ENCODE data around the gene OR10C1.

The OR10C1 gene

DNA sequence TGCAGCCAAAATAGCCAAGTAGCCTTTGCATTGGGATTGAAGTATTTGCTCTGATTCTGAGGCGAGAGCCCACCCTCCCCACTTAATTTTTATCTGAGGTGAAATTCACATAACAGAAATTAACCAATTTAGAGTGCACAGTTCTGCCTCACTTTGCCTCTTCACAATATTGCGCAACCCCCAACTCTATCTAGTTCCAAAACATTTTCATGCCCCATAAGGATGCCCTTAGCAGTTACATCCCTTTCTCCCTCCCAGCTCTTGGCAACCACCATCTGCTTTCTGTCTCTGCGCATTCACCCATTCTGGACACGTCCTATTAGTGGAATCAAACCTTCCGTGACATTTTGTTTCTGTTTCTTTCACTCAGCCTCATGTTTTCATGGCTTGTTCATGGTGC lies 39.6 kb downstream of the OR10C1 start:
- DNase-seq (ENCODE audit: low spot score) = no peak

DNA sequence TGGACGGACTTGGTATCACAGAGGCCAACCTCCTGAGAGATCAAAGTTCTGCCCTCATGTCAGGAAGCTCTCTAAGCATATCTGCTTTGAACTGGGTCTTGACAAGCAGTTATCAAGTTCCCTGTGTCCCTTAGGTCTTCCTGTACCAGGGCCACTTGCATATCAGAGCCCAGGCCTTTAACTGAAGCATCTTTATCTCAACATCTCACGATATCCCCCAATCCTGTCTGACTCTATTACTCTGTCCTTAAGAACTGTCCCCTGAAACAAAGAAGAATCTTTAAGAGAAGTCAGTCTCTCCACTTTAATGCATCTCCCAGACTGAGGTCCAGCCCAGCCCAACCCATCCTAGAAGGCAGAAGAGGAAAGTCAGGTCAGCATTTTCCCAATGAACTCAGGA lies 40.5 kb downstream of the OR10C1 start:
- no peak for DNase-seq (ENCODE audit: low spot score)

DNA sequence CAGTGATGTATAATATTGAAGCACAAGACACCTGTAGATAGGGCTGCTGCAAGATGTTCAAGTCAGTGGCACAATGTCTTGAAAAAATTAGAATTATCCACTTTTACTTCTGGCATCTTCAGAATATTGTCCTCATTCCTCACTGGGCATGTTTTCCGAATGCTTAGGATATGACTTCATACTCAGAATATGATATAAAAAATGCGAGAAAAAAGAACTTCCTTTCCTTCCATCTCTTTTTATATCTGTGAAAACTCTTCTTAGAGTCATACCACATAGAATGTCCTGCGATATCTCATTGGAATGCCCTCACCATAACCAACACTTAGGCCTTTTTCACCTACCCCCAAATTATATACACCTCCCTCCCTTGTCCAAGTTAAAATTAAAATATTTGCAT lies 44.1 kb downstream of the OR10C1 start:
- DNase-seq (ENCODE audit: low spot score) = no peak

DNA sequence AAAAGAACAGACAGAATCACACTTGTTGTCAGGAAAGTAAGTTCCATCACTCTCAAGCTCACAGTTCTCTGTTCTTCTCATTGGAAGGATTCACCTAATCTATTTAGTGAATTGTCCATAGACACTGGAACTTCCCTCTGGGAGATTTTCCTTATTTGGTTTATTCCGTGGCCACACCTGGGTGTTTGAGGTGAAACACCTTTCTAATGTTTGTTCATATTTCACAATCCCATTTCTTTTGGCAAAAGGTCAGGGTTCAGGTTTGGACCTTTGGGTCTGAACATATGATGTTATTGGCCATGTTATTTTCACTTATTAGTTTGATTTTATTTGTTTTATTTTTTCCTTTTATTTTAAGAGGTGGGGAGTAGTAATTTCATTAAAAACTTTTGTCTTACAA lies 44.6 kb downstream of the OR10C1 start:
- DNase-seq (ENCODE audit: low spot score) = no peak

DNA sequence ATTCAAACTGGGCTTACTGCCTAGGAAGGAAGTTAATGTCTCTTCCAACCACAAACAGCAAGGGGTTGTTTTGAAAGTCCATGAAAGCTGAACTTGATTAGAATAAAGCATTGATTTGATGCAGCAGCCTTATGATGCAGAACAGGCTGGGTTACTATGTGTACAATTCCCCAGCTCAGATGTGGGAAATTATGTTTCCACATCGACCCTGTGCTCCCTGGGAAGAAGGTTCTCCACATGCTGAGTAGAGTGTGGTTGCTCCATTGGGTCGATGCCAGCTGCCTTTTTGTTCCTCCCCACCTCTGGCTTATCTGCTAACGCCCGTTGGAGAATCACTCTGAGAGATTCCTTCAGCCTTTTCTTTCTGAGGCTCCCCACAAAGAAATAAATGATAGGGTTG lies 47.5 kb downstream of the OR10C1 start:
- no peak for DNase-seq (ENCODE audit: low spot score)

DNA sequence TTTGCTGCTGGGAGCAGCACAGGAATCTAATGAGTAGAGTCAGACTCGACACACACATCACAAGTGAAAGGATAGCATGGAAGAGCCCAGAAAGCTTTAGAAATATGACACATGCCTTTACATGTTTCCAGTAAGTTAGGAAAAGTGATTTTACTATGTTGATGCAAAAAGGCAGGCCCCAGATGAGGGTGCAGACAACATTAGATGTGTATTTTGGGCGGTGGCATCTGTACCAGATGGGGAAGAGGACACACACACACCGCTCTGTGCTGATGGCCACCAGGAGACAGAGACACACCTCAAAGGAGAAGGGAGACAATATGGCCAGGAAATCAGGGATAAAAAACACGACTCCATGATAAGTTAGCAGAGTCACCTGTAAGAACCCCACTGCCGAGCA lies 48.0 kb downstream of the OR10C1 start:
- DNase-seq (ENCODE audit: low spot score) = no peak

DNA sequence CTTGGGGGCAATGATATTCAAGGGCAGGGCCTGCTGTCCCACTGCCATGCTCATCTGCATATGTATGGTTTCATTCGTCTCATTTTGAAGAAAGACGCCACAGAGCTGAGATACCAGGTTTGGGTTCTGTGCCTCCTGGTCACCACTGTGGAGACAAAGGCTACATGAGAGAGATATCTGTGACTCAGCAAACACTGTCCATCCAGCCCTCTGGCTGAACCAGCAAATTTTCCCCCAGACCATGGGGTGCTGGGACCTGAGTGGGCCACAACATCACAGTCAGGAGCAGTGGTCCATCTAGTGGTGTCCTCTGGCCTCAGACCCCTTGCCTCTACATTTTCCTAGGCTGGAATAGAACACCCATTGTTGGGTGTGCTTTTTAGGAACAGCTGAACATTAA lies 48.6 kb downstream of the OR10C1 start, which contains the start of gene MAS1L:
MAS1L (minus strand) TSS at position 297 of the 400 bp plus-strand sequence; CDS start at position 243, 54 bp downstream.
- DNase-seq (ENCODE audit: low spot score) = no peak

DNA sequence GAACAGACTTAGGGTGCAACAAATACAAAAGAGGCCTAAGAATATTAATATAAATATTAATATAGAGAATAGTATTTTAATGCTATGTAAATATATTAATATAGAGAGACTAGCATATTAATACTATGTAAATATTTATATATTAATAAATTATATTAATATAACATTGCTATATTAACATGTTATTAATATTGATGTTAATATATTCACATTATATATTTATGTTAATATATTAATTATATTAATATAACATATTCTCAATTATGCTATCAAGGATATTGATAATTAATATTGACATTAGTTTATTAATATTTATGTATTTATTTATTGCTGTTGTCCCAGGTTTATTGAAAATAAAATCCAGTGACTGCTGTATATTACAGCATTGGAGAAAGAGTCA lies 49.8 kb downstream of the OR10C1 start:
- DNase-seq (ENCODE audit: low spot score) = no peak

DNA sequence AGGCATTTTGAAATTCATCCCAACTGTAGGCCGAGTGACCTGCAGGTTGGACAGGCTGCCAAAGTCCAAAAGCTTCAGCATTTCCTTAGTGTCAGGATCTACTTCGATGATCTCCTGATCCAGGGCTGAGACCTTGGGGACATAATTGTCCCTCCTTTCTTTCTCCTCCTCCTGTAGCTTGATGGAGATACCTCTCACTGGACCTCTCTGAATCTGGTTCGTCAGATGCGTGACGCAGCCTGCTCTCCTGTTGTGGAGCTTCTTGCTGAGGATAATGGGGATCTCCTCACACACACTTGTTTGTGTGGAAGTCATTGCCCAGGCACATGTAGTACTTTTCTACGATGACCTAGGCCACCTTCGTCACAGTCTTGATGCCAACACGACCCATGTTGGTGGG lies 50.2 kb downstream of the OR10C1 start:
- DNase-seq (ENCODE audit: low spot score) = no peak

DNA sequence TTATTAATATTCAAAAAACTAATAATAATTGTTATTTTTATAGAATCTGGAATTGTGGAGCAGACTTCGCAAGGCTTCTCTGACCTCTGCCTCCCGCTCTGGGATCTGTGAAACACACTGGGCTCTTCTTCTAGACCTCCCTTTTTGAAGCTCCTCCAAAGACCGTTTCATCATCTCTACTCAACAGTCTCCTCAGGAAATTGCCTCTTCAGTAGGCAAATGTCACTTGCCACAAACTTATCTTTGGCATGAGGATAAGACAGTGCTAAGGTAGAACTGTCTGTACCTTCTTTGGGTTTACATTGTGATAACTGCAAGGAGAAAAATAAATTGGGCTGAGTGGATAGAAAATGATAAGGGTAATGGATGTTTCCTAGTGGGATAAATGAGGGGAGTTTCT lies 50.9 kb downstream of the OR10C1 start:
- DNase-seq (ENCODE audit: low spot score) = no peak

DNA sequence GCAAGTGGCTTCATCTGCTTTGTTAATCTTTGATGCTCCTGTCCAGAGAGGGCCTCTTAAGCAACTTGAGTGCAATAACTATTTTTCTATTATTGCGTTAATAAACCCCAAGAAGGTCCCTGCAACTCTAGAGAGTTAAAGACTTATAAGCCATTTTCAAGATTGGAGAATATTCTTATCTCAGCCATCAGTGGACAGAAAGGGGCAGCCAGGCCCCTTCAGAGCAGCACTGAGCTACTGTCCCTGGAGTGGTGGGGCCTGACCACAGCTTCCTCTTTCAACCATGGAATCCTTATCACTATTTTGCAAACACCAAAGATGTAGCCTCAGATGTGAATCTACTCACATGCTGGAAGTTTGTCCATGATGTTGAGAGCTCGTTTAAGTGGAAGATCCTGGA lies 51.4 kb downstream of the OR10C1 start:
- DNase-seq (ENCODE audit: low spot score) = no peak

All from CD4-positive, alpha-beta T cell treated with Interleukin-2 at 100 ng/mL for 4 hours (primary cell).